Activated T-cell treated with anti-CD3 and anti-CD28 coated beads for 4 hours (primary cell): ENCODE measurements around the gene EDN1.

ENCODE experiments used
- DNase-seq: peaks from one replicate; pipeline ENCODE4 v3.0.0-alpha.2; 2020

Gene EDN1

DNA sequence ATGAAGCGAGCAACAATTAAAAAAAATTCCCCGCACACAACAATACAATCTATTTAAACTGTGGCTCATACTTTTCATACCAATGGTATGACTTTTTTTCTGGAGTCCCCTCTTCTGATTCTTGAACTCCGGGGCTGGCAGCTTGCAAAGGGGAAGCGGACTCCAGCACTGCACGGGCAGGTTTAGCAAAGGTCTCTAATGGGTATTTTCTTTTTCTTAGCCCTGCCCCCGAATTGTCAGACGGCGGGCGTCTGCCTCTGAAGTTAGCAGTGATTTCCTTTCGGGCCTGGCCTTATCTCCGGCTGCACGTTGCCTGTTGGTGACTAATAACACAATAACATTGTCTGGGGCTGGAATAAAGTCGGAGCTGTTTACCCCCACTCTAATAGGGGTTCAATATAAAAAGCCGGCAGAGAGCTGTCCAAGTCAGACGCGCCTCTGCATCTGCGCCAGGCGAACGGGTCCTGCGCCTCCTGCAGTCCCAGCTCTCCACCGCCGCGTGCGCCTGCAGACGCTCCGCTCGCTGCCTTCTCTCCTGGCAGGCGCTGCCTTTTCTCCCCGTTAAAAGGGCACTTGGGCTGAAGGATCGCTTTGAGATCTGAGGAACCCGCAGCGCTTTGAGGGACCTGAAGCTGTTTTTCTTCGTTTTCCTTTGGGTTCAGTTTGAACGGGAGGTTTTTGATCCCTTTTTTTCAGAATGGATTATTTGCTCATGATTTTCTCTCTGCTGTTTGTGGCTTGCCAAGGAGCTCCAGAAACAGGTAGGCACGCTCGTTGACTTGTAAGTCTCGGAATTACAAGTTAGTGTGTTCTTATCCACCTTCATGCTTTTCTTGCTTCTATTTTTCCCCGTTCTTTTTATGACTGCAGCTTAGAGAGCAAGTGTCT is at the start of gene EDN1:
EDN1 (plus strand) TSS at position 429 of the 888 bp plus-strand sequence; CDS start at position 698, 269 bp downstream.
- DNase-seq, result peak; percentile 15

DNA sequence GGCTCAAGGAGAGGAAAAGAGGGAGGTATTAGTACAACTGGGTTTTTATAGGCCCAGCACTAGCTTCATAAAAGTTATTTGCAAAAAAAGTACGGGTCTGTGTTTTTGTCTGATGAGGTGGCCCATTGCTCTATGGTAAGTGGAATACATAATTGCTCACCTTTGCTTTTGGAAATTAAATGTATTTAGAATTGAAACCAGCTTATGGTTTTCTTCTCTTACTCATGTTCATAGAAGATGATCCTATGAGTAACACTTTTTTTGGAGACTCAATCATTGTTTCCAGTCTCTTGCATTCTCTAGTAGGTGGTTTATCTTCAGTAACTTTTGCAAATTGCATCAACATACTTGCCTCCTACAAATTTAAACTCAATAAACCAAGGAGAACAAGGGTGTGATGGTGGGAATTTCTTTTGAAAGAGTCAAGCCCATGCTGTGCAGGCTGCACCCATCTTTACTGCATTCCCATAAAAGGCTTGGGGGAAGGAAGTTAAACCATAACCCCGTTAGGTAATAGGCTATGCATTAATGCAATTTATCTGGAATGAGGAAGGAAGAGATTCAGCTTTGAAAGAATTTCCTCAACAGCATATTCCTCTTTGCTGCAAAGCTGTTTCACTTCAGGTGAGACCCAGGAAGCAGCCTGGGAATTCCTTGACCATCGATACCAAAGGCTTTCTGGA is 48.5 kb upstream of the EDN1 start:
- no peak for DNase-seq

DNA sequence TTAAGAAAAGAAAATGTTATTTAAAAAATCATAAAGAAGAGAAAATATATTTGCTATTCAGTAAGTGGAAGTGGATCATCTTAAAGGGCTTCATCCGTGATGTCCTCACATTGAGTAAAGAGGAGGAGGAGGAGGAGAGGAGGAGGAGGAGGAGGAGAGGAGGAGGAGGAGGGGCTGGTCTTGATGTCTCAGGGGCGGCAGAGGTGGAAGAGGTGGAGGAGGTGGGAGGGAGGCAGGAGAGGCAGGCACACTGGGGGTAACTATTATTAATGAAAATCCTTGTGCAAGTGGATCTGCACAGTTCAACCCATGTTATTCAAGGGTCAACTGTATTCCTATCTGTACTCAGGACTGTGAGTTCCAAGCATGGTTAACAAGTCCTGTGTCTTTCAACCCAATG is 47.0 kb upstream of the EDN1 start:
- no peak for DNase-seq

DNA sequence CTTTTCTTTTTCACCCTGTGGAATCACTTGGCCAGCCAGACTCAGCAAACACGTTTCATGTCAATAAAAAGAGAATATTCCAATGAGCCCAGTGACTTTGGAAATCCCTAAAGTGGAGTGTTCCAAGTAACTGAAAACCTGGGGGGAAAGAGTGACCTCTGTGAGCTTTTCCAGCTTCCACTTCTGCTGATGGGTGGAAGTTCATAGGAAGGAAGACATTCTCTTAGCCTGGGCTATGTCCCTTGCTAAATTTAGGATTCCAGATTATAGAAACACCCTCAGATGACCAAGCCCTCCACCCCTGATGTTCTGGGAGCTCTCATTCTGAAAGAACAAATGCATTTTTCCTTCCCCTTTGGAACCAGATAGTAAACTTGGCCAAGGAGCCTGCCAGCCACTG is 44.8 kb upstream of the EDN1 start:
- no peak for DNase-seq

DNA sequence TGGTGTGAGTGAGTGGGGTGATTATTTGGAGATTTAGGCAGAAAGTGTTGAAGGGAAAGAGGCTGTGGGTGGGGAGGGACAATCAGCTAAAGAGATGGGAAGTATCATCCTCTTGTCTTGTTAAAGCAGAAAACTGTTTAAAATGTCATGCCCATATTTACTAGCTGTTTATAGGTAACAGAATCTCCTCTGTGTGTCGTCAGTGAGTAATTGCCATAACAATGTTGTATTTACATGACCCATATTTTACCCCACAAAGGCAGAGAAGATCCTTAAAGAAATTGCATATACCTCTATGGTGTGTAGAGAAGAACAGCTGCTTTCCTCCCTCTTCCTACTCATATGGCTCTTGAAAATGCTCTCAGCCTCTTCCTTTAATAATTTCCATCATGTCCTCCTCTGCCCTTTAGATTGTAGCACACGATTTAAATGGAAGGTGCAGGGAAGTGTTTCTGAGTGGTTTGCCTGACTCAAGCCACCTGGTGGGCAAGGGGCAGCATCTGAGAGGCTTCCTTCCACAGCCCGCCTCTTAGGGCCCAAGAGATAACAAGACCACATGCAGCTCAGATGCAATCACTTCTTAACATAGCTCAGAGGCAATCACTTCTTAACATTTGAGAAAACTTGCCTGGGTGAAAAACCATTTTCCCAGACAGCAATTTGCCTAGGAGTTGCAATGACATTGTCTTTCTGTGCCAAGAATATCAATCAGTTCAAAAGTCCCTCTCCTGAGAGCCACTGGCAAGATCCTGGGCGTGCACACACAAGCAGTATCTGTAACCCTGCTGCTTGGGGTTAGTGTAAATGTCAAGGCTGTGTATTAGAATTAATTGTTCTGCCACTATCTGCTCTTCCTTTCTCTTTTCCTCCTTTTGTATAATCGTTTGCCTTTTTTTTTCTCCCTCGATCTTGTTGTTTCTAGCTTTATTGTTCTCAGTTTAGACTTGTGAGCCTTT is 44.1 kb upstream of the EDN1 start:
- DNase-seq, result no peak

DNA sequence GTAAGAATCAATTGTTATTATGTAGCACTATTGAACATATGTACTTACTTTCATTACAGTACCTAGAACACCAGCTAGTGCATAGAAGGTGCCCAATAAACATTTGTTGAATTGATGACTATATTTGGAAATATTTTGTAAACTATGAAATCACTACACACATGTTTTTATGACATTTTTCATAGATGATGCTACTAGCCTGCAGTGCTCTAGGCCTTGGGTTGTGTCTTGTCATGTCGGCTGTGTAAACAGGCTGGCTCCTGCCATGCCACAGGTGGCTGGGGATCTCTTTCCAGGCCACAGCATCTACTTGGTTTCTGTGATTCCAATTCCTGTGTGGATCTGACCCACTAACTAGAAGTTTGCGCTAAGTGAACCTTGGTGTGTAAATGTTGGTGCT is 43.3 kb upstream of the EDN1 start:
- DNase-seq, result no peak

DNA sequence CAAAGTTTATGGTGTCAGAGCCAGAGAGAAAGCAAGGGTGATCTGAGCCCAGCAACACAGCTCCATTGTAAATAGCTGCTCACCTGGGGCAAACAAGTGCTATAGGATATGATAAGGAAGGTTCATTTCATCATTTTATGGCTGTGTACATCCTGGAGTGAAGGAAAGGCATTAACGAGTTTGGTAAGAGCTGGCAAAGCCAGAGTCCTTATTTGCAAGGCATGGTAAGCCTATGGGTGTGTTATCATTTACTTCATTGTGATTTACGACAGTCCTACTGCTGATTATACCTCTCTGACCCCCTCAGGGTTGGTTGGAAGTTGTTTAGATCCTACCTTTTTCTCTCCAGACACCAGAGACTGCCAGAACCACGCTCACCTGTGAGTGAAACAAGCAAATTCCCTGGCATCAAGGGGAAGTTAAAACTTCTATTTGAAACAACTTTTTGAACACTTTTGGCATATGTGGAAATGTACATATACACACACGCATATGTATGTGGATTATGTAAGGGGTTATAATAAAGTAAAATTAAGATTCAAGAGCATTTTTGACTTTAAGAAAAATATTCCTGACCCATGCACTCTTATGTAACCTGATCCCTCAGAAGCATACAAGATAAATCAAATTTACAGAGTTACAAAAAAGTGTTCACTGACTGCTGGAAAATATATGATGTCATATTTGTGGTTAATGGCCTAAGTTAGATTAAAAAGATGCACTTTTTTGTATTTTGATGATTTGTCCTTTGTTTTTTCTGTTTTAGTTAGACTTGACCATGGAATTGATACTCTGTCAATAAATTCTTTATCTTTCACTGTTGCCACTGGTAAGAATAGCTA is 40.4 kb upstream of the EDN1 start:
- no peak for DNase-seq

DNA sequence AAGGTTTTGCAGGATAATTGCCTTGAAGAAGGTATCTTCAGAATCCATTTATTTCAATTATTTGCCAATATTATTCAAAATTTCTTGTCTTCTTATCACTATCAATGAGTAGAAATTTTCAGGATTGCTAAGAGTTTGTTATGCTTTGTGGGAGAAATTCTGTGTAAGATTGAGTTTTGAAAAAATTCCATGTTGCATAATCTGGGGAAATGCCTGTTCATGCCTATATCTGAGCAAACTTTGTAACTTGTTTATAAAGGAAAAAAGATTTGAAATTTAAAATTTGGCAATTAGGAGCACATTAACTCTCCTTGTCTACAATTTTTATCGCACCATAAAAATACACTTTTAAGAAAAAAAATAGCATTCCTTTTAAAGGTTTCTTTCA is 39.8 kb upstream of the EDN1 start:
- no peak for DNase-seq

DNA sequence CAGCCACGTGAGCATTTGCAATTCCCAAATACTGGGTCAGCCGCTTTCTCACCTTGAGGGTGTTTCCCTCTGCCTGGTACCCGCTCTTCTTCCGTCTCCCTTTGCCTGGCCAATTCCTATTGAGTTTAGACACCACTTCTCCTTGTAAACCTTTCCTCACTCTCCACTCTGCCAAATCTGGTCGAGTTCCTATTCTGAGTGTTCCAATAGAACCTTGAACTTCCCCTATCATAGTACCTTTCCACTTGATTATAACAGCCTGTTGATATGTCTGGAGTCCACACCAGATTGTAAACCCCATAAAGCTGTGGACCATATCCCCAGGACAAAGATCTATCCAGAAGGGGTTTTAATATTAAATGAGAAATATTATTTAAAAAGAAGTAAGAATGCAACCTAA is 36.0 kb upstream of the EDN1 start:
- no peak for DNase-seq

DNA sequence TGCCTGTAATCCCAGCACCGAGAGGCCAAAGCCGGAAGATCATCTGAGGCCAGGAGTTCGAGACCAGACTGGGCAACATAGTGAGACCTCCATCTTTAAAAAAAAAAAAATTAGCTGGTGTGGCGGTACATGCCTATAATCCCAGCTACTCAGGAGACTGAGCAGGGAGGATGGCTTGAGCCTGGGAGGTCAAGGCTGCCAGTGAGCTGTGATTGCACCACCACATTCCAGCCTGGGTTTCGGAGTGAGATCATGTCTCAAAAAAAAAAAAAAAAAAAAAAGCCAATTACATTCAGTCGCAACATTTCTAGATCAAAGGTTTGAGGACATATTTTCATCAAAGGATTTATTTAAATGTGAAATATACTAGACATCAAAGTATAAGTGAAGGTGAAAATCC is 32.0 kb upstream of the EDN1 start:
- DNase-seq, result no peak

DNA sequence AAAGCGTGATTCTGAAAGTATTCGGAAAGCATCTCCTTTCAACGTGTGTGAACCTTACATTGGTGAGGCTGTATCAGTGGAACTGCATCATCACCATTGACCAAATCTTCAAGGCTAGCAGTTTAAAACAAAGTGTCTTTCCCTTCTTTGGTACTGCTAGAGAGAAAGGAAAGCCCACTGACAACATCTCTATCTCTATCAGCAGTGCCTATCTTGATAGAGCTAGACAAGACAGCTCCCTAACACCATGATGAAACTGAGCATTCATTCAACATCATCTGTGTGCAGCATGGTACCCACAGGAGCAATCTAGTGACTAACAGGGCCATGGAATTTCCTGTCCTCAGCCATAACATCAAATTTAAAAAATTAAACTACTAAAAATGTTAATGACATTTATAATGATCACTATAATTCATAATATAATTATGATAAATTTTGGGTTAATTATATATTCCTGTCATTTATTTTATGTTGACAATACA is 31.5 kb upstream of the EDN1 start:
- DNase-seq, result no peak

DNA sequence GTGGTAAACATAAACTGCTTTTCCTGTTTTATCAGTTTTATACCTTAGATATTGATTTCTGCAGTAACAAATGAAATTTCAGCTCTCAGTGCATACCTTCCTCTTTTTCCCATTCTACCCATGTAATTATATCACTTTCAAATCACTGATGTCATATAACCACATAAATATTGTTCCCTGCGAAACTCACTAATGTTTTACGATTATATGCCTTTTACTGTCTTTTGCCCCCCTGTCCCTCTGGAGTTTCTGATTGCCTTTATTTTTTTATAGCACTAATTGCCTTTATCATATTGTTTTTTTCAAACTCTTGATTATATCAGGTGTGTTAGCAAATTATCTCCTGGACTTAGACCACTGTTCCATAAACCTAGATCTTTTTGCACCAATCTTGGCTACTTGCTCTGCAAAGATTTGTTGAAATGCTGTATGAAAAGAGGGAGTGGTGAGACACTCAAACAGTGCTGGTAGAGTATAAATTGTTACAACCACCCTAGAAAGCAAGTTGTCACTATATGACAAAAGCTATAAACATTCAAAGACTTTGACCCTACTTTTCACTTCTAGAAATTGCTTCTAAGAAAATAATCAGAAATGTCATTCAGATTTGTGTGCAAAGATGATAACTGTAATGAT is 29.6 kb upstream of the EDN1 start:
- DNase-seq, result no peak

DNA sequence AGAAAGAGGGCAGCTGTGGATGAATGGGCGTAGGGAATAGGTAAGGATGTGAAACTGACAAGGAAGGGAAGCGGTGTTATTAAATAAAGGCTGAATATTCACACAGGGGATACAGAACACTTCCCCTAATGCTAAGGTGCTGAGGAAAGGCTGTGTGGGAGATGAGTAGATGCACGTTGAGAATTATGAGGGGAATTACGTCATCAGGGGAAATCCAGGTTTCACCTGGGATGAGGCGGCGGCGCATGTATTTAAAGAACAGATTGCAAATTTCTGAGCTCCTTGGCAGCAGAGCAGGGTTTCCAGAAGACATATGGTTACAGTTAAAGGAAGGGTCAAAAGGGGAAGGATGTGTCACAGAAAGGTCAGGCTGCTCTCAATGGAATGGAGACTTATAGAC is 28.7 kb upstream of the EDN1 start:
- DNase-seq, result no peak

DNA sequence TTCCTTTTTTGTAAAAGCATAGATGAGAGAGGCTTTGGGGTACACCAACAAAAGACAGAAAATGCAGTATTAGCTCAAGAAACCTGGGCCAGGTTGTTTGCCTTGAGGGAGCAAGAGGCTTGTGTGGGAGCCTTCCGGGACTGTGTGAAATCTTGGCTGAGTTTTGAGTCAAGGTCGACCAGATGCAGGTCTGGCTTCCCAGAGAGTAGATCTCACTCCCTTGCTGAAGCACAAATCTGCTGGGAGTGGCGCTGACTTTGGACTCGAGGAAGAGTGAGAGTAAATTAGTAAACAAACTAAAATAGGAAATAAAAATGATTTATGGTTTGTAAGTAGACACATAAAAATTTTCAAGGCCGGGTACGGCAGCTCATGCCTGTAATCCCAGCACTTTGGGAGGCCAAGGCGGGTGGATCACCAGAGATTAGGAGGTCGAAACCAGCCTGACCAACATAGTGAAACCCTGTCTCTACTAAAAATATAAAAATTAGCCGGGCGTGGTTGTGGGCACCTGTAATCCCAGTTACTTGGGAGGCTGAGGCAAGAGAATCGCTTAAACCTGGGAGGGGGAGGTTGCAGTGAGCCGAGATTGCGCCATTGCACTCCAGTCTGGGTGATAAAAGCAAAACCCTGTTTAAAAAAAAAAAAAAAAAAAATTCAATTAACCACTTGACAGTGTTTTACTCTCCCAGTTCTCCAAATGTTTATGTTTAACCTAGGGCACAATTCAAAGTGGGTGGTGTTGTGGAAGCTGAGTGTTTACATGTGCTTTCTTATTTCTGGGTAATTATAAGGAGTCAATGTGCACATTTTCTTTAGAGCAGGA is 27.7 kb upstream of the EDN1 start:
- no peak for DNase-seq

DNA sequence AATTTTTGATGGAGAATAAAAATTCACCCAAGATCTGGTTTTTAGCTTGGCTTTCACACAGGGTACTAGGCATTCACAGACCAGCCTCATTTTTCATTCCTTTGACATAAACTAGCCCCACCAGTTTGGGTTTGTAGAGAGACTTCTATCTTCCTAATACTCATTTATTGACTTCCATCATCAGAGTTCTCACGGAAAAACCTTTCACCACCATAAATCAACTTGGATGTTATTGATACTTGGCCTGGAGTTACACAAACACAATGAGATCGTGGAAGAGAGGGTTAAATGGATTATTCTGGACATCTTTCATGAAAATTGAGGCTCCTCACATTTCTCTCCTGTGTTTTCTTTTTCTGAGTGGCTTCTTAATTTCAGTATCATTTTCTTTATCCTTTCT is 26.8 kb upstream of the EDN1 start:
- DNase-seq, result no peak

DNA sequence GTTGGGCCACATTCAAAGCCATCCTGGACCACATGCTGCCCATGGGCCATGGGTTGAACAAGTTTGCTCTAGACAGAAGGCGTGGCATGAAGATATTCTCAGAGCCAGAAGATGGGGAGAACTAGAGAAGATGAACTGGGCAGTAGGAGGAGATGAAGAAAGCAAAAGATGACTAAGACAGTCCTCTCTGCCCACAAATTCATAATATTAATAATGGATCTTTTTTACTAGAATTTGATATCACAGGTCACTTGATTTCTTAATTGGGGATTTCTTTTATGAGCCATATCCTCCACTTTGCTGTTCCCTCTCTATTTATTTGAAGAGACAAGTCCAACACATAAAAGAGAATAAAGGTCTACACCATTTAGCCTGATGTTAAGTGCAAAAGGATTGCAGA is 25.5 kb upstream of the EDN1 start:
- no peak for DNase-seq

DNA sequence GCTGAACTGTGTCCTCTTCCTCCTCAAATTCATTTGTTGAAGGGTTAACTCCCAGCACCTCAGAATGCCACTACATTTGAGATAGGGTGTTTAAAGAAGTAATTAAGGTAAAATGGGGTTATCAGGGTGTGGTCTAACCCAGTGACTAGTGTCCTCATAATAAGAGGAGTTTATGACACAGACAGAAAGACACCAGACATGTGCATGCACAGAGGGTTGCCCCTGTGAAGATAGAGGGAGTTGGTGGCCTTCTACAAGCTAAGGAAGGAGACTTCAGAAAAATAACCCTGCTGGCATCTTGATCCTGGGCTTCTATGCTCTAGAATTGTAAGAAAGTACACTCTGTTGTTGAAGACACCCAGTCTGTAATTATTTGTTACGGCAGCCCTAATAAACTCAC is 24.9 kb upstream of the EDN1 start:
- DNase-seq, result no peak

DNA sequence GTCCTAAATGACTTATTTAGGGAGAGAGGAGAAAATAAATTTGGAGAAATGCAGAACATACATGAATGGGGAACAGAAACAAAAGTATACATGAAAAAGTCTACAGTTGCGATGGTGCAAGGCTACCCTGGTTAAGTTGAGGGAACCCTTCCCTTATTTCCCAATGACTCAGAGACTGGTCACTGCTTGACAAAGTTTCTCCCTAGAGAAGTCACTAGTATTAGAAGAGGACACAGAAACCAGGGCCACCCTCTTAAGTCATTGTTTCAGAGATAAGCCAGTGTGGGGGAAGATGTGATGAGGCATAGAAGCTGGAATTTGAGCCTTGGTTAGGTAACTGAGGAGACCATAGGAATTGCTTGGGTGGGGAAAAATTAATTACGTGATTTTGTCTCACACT is 24.4 kb upstream of the EDN1 start:
- DNase-seq, result no peak

DNA sequence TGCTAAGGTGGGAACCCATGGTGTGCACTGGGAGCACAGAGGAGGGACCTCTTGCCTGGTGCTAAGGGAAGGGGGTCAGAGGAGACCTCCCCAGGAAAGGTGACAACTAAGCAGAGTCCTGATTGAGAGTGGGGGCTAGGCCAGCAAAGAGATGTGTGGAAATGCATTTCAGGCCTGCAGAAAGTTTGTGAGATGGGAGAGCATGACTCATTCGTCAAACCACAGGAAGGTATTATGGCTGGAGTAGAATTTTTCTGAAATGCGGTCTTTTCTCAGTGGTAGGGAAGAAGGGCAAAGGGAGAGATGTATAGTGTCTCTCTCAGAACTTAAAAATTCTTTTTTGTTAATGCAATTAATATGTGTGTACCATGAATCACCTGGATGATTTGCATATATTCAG is 23.6 kb upstream of the EDN1 start:
- DNase-seq, result no peak

DNA sequence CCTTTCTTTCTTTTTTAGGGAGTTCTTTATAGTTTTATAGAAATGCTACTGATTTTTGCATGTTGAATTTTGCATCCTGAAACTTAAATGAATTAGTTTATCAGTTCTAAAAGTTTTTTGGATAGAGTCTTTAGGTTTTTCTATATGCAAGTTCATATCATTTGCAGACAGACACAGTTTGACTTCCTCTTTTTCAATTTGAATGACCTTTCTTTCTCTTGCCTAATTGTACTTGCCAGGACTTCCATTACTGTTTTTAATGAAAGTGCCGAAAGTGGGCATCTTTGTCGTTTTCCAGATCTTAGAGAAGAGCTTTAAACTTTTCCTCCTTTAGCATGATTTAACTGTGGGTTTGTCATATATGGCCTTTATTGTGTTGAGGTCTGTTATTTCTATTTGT is 21.1 kb upstream of the EDN1 start:
- no peak for DNase-seq
